Muscle layer of duodenum (tissue), 2 donors: ENCODE measurements around the gene ERC1.

ENCODE experiments used
- H3K27ac ChIP-seq: one replicate; pipeline ENCODE4 v1.7.0; 2013; ENCODE audit warnings: mild to moderate bottlenecking, low read length
- H3K27me3 ChIP-seq: one replicate; pipeline ENCODE4 v1.7.0; 2013; ENCODE audit warnings: low read depth, mild to moderate bottlenecking, control low read depth, low read length
- H3K36me3 ChIP-seq, 2 donors: one replicate each; pipeline ENCODE4 v1.7.0; 2013; ENCODE audit warnings: low read length in 2 of 2, control low read depth in 1 of 2, mild to moderate bottlenecking in 1 of 2; ENCODE audit not compliant: insufficient read depth in 2 of 2, control insufficient read depth in 1 of 2
- H3K4me1 ChIP-seq, 2 donors: one replicate each; pipeline ENCODE4 v1.7.0; 2013; ENCODE audit warnings: low read length in 2 of 2, mild to moderate bottlenecking in 2 of 2, control low read depth in 1 of 2, moderate library complexity in 1 of 2; ENCODE audit not compliant: insufficient read depth in 2 of 2, control insufficient read depth in 1 of 2
- H3K4me3 ChIP-seq, 2 donors: one replicate each; pipeline ENCODE4 v1.7.0; 2013; ENCODE audit warnings: low read length in 2 of 2, low read depth in 1 of 2, mild to moderate bottlenecking in 1 of 2
- H3K9me3 ChIP-seq, 2 donors: one replicate each; pipeline ENCODE4 v1.7.0; 2013; ENCODE audit warnings: low read length in 2 of 2, control low read depth in 1 of 2, mild to moderate bottlenecking in 1 of 2; ENCODE audit not compliant: control insufficient read depth in 1 of 2
- donor health status: healthy.

ERC1 gene

GRCh38 chr12:1474574-1475153 is 483.6 kb downstream of the ERC1 start:
- Histone ChIP-seq H3K9me3 (no peaks in the 10 kb centered on the region), H3K27me3 (no peaks in the 10 kb centered on the region), H3K4me1 (peaks cover 19 to 24% of the 10 kb centered on the region in 2 donors), H3K4me3 (peak overlapping the region; percentile 17 to 34), H3K36me3 (no peaks in the 10 kb centered on the region), H3K27ac (peak overlapping the region; percentile 57)

- Histone ChIP-seq H3K27me3 (no peaks in the 10 kb centered on the region), H3K27ac (no peak overlapping the region), H3K36me3 (no peaks in the 10 kb centered on the region), H3K9me3 (no peaks in the 10 kb centered on the region), H3K4me1 (peaks cover 8% of the 10 kb centered on the region in 2 donors), H3K4me3 (no peak overlapping the region)
Measured at GRCh38 chr12:1479645-1480044, 488.6 kb downstream of the ERC1 start.

- H3K36me3 ChIP-seq: no peaks in the 10 kb centered on the region
- H3K4me1 ChIP-seq: no peaks in the 10 kb centered on the region
- no peaks in the 10 kb centered on the region for H3K27me3 ChIP-seq
- no peak overlapping the region for H3K4me3 ChIP-seq
- no peaks in the 10 kb centered on the region for H3K9me3 ChIP-seq
- no peak overlapping the region for H3K27ac ChIP-seq
Measured at GRCh38 chr12:1481326-1481725, 490.3 kb downstream of the ERC1 start.

- Histone ChIP-seq H3K4me1 (no peaks in the 10 kb centered on the region), H3K9me3 (no peaks in the 10 kb centered on the region), H3K27me3 (no peaks in the 10 kb centered on the region), H3K36me3 (no peaks in the 10 kb centered on the region), H3K4me3 (no peak overlapping the region), H3K27ac (no peak overlapping the region)
Measured at GRCh38 chr12:1481906-1482305, 490.9 kb downstream of the ERC1 start.

GRCh38 chr12:1488908-1489381 is 497.9 kb downstream of the ERC1 start:
- Histone ChIP-seq H3K36me3 (peaks cover 25 to 42% of the 10 kb centered on the region in 2 donors), H3K4me3 (no peak overlapping the region), H3K27me3 (no peaks in the 10 kb centered on the region), H3K9me3 (no peaks in the 10 kb centered on the region), H3K27ac (no peak overlapping the region), H3K4me1 (no peaks in the 10 kb centered on the region)

- H3K36me3 ChIP-seq: peaks cover 25 to 43% of the 10 kb centered on the region in 2 donors
- no peaks in the 10 kb centered on the region for H3K9me3 ChIP-seq
- no peak overlapping the region for H3K4me3 ChIP-seq
- H3K27me3 ChIP-seq: no peaks in the 10 kb centered on the region
- H3K4me1 ChIP-seq: peaks cover 0 to 8% of the 10 kb centered on the region in 2 donors
- no peak overlapping the region for H3K27ac ChIP-seq
Measured at GRCh38 chr12:1491983-1492697, 501.1 kb downstream of the ERC1 start.

- Histone ChIP-seq H3K9me3 (no peaks in the 10 kb centered on the region), H3K4me1 (peaks cover 0 to 8% of the 10 kb centered on the region in 2 donors), H3K4me3 (no peak overlapping the region), H3K27ac (no peak overlapping the region), H3K36me3 (peaks cover 25 to 43% of the 10 kb centered on the region in 2 donors), H3K27me3 (no peaks in the 10 kb centered on the region)
Measured at GRCh38 chr12:1493781-1494565, 502.9 kb downstream of the ERC1 start.

- Histone ChIP-seq H3K27ac (no peak overlapping the region), H3K27me3 (no peaks in the 10 kb centered on the region), H3K36me3 (peaks cover 21 to 36% of the 10 kb centered on the region in 2 donors), H3K4me1 (peaks cover 0 to 8% of the 10 kb centered on the region in 2 donors), H3K9me3 (no peaks in the 10 kb centered on the region), H3K4me3 (no peak overlapping the region)
Measured at GRCh38 chr12:1494856-1495255, 503.8 kb downstream of the ERC1 start.

GRCh38 chr12:1496162-1496900 is 505.3 kb downstream of the ERC1 start:
- Histone ChIP-seq H3K9me3 (no peaks in the 10 kb centered on the region), H3K4me3 (no peak overlapping the region), H3K27ac (no peak overlapping the region), H3K27me3 (no peaks in the 10 kb centered on the region), H3K4me1 (peaks cover 0 to 8% of the 10 kb centered on the region in 2 donors), H3K36me3 (peaks cover 7 to 22% of the 10 kb centered on the region in 2 donors)

- H3K27ac ChIP-seq: no peak overlapping the region
- H3K36me3 ChIP-seq: peaks cover 1 to 14% of the 10 kb centered on the region in 2 donors
- H3K4me1 ChIP-seq: peaks cover 0 to 10% of the 10 kb centered on the region in 2 donors
- H3K9me3 ChIP-seq: no peaks in the 10 kb centered on the region
- H3K27me3 ChIP-seq: no peaks in the 10 kb centered on the region
- H3K4me3 ChIP-seq: no peak overlapping the region
Measured at GRCh38 chr12:1497161-1497560, 506.1 kb downstream of the ERC1 start.
